ENCODE data around the gene CT45A3. TPM values are rescaled to one million over a fixed set of nuclear protein-coding genes. Genes with fewer than 3 reads are reported as not detected.
"Not testable (repeated sequence)": the region's sequence is repeated elsewhere in the genome, so short reads cannot be mapped to it uniquely, and the experiment has no call there.

CT45A3 gene
- total RNA-seq, 4 donors from 2014 or later = not detected

DNA sequence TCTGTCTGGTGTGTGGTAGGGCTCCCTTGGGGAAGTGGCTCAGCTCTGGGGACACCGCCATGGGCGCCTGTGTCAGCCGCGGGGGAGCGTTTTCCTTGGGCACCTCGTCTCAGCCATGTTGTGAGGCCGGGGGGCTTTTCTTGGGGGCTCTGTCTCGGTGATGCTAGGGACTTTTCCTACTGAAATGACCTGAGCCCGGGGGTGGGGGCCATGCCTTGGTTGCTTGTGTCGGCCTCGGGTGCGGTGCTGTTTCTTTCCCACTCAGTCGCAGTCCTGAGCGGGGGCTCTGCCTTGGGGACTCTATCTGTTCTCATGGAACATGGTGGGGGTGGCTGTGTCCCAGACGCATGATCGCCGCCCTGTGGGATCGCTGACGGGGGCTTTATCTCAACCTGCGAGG lies 54.2 kb downstream of the CT45A3 start:
- no peak for TF ChIP-seq POLR2A (IDR thresholded peaks at IDR 0.05)
- TF ChIP-seq, protein P1, sequence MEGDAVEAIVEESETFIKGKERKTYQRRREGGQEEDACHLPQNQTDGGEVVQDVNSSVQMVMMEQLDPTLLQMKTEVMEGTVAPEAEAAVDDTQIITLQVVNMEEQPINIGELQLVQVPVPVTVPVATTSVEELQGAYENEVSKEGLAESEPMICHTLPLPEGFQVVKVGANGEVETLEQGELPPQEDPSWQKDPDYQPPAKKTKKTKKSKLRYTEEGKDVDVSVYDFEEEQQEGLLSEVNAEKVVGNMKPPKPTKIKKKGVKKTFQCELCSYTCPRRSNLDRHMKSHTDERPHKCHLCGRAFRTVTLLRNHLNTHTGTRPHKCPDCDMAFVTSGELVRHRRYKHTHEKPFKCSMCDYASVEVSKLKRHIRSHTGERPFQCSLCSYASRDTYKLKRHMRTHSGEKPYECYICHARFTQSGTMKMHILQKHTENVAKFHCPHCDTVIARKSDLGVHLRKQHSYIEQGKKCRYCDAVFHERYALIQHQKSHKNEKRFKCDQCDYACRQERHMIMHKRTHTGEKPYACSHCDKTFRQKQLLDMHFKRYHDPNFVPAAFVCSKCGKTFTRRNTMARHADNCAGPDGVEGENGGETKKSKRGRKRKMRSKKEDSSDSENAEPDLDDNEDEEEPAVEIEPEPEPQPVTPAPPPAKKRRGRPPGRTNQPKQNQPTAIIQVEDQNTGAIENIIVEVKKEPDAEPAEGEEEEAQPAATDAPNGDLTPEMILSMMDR (IDR thresholded peaks at IDR 0.05) = no peak
- Histone ChIP-seq H3K9me3 (no peaks in the 10 kb centered on the region), H3K4me1 (no peaks in the 10 kb centered on the region), H3K27me3 (no peaks in the 10 kb centered on the region), H3K36me3 (no peaks in the 10 kb centered on the region), H3K27ac (no peak overlapping the region), H3K4me3 (replicated peaks in 1 of 3) (no peak overlapping the region)
- intact Hi-C loops (cut with DNase I) = no loop called here
- 90 to 92% methylated on average over 4 to 6 of the region's 20 CpGs for WGBS, 2 donors
- no peak for DNase-seq

- H3K4me3 ChIP-seq (replicated peaks in 1 of 3); H3K27me3 ChIP-seq; intact Hi-C loops (cut with DNase I); H3K9me3 ChIP-seq; H3K27ac ChIP-seq; H3K4me1 ChIP-seq; H3K36me3 ChIP-seq; DNase-seq: not testable (repeated sequence)
- WGBS, 2 donors = 95 to 97% methylated on average over 3 to 5 of the region's 15 CpGs
Measured at GRCh38 chrX:135713183-135713689, 54.8 kb downstream of the CT45A3 start, which contains the start of gene CT45A1. Gene CT45A1 (plus strand): TSS chrX:135713639. CDS start chrX:135718941, 5,302 bp downstream.

Small RNA genes within 50 kb of the gene (small RNA-seq; reads per million reads assigned to genes)
- not detected for gene AC240442.1

Other genes with a start within 250 kb of the CT45A3 start
- gene INTS6L, start 247.5 kb downstream of the CT45A3 start, total RNA-seq = 10 to 100 TPM in 1 of 4 donors, 1 to 10 TPM in 3; 4.9 to 11.0 (median 7.7) TPM
- gene CT45A1, start 54.6 kb downstream of the CT45A3 start, total RNA-seq = not detected
- gene CT45A5, start 17.3 kb upstream of the CT45A3 start, total RNA-seq = not detected
- not detected for gene CT45A6, start 34.6 kb upstream of the CT45A3 start, total RNA-seq
- not detected for gene CT45A2, start 51.8 kb upstream of the CT45A3 start, total RNA-seq
- not detected for gene CT45A7, start 69.1 kb upstream of the CT45A3 start, total RNA-seq
- gene CT45A8, start 86.3 kb upstream of the CT45A3 start, total RNA-seq = not detected
- not detected for gene CT45A9, start 103.6 kb upstream of the CT45A3 start, total RNA-seq
- not detected for gene CT45A10, start 125.3 kb upstream of the CT45A3 start, total RNA-seq
- not detected for gene SAGE1, start 125.5 kb upstream of the CT45A3 start, total RNA-seq
- gene MMGT1, start 205.8 kb upstream of the CT45A3 start, total RNA-seq = 10 to 100 TPM; 31.2 to 43.7 (median 37.4) TPM
- gene SLC9A6, start 217.2 kb upstream of the CT45A3 start, total RNA-seq = 10 to 100 TPM; 15.2 to 21.7 (median 18.5) TPM

Measured in thyroid gland (tissue), 4 donors.